CD4-positive, alpha-beta T cell treated with Interleukin-12 subunit alpha and Interleukin-12 subunit beta, for 1 hour (primary cell): Measurements from ENCODE around the gene PLXDC2.

Experiments used
- DNase-seq: peaks from one replicate; pipeline ENCODE4 v3.0.0-alpha.2; 2020

The PLXDC2 gene

GRCh38 chr10:19915816-19916215 is 99.6 kb downstream of the PLXDC2 start:
- no peak for DNase-seq

DNA sequence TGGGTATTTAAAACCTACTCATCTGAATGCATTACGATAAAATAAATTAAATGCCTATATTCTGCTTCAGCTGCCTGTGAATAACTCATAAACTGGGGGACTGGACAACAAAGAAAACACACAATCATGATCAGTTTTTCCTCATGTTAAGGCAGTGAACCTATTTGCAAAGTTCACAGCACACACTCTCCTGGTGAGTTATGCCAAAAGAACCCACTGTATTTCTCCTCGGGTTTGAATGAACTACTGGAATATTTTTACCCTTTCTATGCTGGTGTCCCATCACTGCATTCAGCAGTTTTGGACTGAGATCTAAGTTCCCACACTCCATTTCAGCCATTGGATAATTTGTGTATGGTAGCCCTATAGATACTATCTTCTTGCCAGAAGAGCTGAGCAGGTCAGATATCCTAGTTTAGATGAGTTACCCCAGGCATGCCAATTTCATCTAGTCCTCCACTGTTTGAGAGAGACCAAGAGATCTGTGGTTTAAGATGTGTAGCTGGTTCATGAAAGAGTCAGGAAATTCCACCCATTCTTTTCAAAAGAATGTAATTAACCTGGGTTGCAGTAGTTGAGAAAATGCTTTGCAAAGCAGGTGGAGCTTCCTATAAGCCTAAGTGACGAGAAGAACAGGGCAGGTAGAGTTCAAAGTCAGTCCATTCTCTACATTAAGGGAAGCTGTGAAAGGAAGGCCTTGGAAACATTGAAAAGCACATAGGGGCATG is 101.7 kb downstream of the PLXDC2 start:
- no peak for DNase-seq

DNA sequence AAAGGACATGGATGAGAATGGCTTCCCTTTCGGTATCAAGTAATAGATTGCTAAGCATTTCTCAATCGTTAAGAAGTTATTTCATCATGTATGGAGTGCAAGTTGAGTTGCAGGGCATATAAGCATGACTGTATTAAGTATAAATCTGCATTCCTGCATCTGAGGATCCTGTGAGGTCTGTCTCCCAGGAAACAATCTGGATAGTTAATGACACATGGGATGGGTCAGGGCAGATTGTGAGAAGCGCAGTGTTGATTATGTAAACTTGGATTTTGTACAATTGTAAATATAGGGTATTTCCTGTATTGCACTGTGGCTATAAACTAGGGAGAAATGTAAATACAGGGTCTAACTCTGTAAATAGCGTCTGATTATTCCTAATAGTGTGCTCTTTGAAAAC is 102.6 kb downstream of the PLXDC2 start:
- no peak for DNase-seq

DNA sequence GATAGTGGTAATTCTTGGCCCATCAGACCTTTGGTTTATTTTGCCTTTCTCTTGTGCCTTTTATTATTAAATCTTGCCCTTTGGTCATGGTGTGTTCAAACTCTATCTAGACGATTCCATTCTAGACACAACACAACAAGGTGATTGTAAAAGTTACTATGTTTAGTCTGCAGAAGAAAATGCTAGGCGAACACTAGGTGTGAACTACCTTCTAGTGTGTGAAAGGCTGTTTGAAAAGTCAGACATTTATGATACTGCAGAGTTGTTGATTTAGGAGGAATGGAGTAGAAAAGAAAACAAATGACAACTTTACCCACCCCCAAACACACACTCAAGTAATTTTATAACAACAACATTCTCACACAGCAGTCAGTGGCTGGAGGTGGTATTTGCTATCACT is 103.4 kb downstream of the PLXDC2 start:
- DNase-seq: no peak

- DNase-seq: no peak
These were observed 104.0 kb downstream of the PLXDC2 start for GRCh38 chr10:19920075-19920726.

DNA sequence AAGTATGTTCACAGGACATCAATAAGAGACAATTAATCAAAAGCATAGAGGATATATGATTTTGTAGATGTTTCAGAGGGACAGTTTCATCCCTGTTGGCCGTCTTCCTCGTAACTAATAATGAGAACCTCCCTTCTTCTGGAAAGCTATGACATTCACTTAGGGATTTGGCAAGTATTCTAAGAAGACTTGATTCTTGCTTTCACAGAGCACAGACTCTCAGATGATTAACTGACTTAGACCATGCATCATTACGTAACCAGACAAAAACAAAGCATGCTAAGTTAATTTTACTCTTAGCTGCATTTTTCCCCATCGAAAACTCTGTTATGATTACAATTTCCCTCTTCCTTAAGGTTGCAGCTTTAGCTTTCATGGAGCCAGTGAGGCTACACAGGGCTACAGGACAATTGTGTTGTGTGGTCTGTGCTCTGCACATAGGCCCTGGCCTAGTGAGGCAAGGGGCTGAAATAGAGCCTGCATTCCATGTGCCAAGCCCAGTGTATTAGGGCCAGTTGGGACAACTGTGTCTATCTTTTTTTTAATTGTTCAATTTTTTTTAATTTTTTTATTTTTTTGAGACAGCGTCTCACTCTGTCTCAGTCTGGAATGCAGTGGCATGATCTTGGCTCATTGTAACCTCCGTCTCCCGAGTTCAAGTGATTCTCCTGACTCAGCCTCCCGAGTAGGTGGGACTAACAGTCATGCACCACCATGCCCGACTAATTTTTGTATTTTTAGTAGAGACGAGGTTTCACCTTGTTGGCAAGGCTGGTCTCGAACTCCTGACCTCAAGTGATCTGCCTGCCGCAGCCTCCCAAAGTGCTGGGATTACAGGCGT is 105.3 kb downstream of the PLXDC2 start:
- no peak for DNase-seq

DNA sequence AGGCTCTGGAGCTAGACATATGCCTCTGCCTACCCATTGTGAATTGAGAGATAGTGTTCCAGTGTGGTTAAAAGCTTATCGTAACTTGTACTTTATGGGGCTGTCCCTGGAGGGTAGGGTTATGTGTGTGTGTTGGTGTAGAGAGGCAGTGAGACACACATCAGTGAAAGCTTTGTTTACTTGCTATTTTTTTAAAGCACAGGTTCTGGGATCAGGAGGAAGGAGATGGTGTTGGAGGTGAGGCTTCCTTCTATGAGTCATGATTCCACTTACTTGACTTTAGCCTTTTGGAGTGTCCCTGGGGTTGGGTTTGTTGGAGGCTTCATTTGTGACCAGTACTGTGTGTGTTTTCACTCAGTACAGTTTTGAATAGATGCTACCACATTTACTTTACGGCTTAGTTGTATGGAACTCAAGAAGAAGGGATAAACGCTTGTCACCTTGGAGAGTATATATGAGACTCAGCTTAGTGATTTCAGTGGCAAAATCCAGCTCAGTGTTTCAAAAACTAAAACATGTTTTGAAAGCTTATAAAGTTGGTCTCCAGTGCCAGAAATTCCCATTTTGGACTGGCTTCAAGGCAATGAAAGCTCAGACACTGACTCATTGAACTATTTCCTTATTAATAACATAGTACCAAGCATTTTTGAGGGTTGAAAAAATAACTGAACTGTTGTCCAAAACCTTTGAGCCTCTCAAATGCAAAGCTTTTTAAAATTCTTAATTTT is 106.2 kb downstream of the PLXDC2 start:
- DNase-seq: no peak

GRCh38 chr10:19925064-19925463 is 108.8 kb downstream of the PLXDC2 start:
- DNase-seq: no peak

- DNase-seq: no peak
These were observed 112.7 kb downstream of the PLXDC2 start for GRCh38 chr10:19928936-19929335.

DNA sequence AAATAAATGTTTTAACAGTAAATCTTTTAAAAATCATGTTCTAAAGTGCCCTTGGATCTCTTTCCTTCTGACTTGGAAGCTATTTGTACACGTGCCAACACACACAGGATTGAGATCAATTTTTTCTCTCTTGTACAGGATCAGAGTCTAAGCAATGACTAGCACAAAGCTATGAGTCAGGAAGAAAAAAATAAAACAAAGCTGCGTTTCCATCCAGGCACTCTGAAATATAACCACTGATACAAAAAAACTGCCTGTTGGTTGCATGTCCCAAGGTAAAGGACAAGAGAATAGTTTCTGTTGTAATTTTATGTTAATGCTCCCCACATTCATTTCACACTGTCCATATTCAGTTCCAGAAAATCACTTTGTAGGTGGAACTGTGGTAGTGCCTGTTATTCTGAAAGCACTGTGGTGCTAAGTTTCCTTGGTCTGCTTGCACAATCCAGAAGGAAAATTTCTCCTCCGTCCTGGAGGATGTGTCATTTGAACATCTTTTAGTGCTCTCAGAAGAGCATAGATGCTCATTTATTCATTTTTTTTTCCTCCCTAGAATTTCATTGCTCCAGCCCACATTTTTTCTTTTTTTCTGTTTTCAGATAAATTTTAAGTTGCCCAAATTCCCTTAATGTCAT is 113.4 kb downstream of the PLXDC2 start:
- DNase-seq: no peak

- DNase-seq: no peak
These were observed 115.0 kb downstream of the PLXDC2 start for GRCh38 chr10:19930936-19931893.

DNA sequence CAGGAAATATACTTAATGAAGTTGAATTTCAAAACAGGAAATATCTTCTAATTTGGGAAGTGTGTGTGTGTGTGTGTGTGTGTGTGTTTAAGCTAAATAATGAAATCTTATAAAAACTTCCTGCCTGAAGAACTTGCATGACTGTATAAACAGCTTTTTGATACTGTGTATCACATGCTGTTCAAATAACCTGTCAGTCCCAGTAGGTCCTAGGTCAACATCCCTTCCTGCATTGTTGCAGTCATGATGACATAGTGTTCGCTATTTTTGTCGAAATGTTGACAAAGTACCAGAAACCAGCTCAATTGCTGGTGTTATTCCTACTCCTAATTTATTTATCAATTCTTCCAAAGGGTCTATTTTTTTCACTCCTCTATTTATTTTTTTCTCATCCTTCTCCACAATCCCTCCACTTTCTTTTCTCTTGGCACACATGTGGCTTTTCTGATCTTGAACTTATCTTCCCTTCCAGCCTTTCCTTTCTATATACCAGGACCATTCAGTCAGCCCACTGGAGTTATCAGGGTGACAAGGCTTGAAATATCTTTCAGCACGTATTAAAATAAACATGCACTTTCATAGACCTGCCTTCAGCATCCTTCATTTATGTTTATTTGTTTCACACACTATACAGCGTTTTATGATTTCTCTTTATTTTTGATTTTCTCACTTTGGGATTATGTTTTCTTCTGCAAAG is 115.8 kb downstream of the PLXDC2 start:
- no peak for DNase-seq

DNA sequence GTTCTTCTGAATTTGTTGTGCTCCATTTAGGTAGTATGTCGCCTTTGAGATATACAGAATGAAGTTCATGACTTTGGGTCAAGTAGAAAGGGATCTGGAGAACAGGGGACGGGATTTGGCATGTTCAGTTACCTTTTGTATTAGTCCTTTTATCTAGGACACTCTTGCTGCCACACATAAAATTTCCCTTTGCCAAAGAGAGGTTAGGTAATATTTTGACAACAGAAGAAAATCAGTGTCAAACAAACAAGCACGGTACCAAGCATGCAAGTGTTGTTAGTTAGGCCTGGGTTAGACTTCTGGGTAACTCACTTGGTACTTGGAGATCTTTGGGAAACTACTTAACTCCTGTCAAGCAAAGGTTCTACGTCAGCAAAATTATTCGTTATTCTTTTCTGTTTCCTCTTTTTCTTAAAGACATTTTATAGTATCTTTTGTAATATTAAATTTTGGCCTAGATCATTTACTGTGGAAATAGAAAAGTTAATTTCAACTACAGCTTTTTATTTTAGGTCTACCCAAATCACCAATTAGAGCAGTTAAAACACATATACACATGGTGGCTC is 116.7 kb downstream of the PLXDC2 start:
- DNase-seq: no peak

GRCh38 chr10:19933772-19934171 is 117.5 kb downstream of the PLXDC2 start:
- no peak for DNase-seq

DNA sequence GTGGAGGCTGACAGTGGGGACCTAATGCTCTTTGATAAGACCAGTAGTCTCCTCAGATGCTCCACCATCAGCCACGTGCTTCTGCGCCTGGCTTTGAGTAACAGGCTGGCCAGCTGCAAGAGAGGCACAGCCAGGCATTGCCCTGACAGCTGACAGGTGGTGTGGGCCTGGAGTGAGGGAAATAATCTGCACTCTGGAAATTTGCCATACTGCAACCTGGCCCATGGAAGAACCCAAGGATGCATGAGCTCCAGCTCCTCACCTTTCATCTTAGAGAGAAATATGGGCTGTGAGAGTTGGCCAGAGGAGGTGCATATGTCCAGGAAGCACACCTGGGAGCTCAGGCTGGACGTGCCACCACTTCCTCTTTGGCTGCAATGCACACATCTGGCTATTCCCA is 118.9 kb downstream of the PLXDC2 start:
- DNase-seq: no peak

- no peak for DNase-seq
These were observed 120.1 kb downstream of the PLXDC2 start for GRCh38 chr10:19936289-19936688.

GRCh38 chr10:19937989-19938388 is 121.8 kb downstream of the PLXDC2 start:
- no peak for DNase-seq

GRCh38 chr10:19941206-19941880 is 125.1 kb downstream of the PLXDC2 start:
- DNase-seq: no peak

GRCh38 chr10:19944911-19945663 is 128.9 kb downstream of the PLXDC2 start:
- DNase-seq: no peak
